GM19099 (cell line): ENCODE results near the gene AEN.

Source experiments
- POLR2A ChIP-seq: IDR thresholded peaks from 3 replicates; pipeline ENCODE4 v1.6.1; 2011; ENCODE audit warnings: low read depth; ENCODE audit not compliant: insufficient read length; ENCODE audit errors: extremely low read depth

AEN gene

GRCh38 chr15:88637436-88637835 is 16.3 kb downstream of the AEN start:
- no peak for TF ChIP-seq POLR2A

- TF ChIP-seq POLR2A: no peak
Observed at GRCh38 chr15:88637841-88638625, 16.9 kb downstream of the AEN start.

- peak; percentile 97 for TF ChIP-seq POLR2A
Observed at GRCh38 chr15:88638626-88639372, 17.7 kb downstream of the AEN start, which contains the start of gene ISG20. TSS of gene ISG20 (plus strand) at chr15:88639016. CDS start at chr15:88639367, 351 bp downstream.

GRCh38 chr15:88641959-88642452 is 20.9 kb downstream of the AEN start:
- no peak for TF ChIP-seq POLR2A

- no peak for TF ChIP-seq POLR2A
Observed at GRCh38 chr15:88644741-88645140, 23.6 kb downstream of the AEN start.

- no peak for TF ChIP-seq POLR2A
Observed at GRCh38 chr15:88645171-88646087, 24.3 kb downstream of the AEN start.

GRCh38 chr15:88646088-88646405 is 24.9 kb downstream of the AEN start:
- no peak for TF ChIP-seq POLR2A

- no peak for TF ChIP-seq POLR2A
Observed at GRCh38 chr15:88646951-88647350, 25.8 kb downstream of the AEN start.

GRCh38 chr15:88647351-88648105 is 26.4 kb downstream of the AEN start:
- no peak for TF ChIP-seq POLR2A

GRCh38 chr15:88648357-88649214 is 27.4 kb downstream of the AEN start:
- no peak for TF ChIP-seq POLR2A

- TF ChIP-seq POLR2A: no peak
Observed at GRCh38 chr15:88649286-88649733, 28.2 kb downstream of the AEN start.

GRCh38 chr15:88649753-88650551 is 28.8 kb downstream of the AEN start:
- TF ChIP-seq POLR2A: no peak
